HG03196 (cell line): ENCODE measurements around the gene UNC45B.
"Not testable (repeated sequence)": the region's sequence is repeated elsewhere in the genome, so short reads cannot be mapped to it uniquely, and the experiment has no call there.

ENCODE experiments used
- ATAC-seq: cut with Tn5 transposase; IDR thresholded peaks from one replicate; pipeline ENCODE4 v1.9.1; 2021; ENCODE audit not compliant: unreplicated experiment

Gene UNC45B

GRCh38 chr17:35213412-35213940 lies 65.9 kb downstream of the UNC45B start:
- no peak for ATAC-seq

DNA sequence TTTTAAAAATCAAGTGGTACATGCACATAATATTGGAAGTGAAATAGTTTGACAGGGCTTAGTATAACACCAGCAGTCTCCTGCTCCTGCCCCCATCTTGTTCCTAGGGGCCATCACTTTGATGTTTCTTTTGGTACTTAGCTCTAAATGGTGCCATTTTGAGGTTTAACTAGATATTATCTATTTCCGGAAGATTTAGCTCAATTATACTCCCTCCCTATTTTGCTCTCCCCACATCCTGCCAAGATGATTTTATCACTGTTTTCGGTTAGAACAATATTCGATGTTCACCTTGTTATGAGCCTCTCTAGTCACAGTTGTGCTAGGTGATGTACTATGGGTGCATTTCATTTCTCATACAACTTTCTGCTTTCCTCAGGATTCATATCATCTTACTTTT lies 66.6 kb downstream of the UNC45B start:
- ATAC-seq = no peak

GRCh38 chr17:35214631-35215273 lies 67.1 kb downstream of the UNC45B start:
- no peak for ATAC-seq

DNA sequence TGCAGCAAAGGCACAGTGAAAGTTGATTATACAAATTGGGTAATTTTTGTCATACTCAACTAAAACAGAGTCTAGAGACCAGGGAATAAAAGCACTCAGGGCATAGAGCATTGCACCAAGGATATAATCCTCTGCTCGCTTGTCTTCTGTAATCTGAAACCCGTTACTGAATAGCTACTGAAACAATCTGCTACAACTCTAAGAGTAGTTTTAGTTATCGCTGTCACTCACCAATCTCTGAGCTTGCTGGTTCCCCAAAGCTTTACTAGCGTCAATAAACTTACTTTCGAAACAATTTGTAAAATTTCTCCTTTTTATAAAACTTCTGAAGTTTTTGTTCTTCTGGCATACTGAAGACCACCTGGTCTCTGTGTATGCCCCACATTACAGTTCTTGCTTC lies 69.5 kb downstream of the UNC45B start:
- ATAC-seq = no peak

DNA sequence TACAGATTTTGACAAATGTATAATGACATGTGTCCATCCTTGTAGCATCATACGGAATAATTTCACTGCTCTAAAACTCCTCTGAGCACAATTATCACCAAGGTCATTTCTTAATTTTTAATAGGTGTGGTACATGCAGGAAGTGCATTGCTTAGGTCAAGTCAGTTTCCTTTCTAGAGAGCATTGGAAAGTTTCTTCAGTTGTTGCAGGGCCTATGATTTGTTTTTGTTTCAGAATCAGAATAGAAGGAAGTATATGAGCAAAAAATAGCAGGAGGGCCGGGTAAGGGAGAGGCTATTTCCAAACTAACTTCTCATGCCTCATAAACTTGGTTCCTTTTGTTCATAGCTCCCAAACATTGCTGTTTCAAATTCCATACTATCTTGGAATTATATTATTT lies 71.3 kb downstream of the UNC45B start:
- no peak for ATAC-seq

DNA sequence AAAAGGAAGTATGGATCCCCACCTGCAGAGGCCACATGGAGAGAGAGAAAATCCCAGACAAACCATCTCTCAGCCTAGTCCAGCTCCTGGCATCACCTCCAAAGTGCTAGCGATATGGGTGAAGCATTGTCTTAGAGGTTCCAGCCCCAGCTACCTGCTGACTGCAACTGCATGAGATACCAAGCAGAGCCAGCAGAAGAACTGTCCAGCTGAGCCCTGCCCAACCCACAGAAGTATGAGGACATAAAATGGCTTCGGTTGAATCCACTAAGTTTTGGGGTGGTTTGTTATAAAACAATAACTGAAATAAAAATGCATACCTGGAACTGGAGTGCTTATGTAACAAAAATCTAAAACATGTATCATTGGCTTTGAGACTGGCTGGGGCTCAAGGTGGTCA lies 74.8 kb downstream of the UNC45B start:
- no peak for ATAC-seq

- ATAC-seq = no peak
Measured at GRCh38 chr17:35224436-35224835, 76.8 kb downstream of the UNC45B start.

GRCh38 chr17:35227546-35227945 lies 79.9 kb downstream of the UNC45B start:
- no peak for ATAC-seq

- no peak for ATAC-seq
Measured at GRCh38 chr17:35229638-35230037, 82.0 kb downstream of the UNC45B start.

GRCh38 chr17:35234315-35234714 lies 86.7 kb downstream of the UNC45B start:
- not testable (repeated sequence) for ATAC-seq

DNA sequence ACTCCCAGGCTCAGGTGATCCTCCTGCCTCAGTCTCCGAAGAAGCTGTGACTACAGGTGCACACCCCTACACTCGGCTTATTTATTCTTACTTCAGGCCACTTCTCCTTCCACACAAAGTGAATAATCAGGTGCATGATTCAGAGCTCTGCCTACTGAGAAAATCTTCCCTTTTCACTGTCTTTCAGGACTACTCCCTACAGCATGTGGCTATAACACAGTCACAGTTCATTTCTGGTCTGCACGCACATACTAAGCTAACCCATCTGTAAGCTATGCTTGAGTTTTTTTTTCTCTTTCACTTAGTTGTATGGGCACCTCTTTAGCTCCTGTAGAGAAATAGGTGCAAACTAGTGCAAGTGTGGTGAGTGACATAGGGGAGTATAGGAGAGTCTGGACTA lies 87.7 kb downstream of the UNC45B start:
- ATAC-seq = no peak

DNA sequence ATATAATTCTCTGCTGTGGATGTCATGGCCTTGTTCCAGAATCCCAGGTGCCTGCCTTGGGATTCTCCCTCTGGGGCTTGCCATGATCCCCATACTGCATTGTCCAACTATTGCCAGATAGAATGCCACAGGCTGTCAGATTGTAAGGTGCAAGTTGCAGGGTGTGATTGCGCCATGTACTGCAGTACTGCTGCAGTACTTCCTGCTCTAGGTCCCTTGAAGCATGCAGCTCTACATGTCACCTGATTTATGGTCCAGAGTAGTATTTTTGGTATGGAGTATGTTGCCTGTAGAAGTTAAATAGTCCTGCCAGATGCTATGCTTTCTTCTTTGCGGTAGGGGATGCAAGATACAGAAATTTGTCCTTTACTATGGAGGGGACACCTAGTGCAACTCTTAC lies 88.3 kb downstream of the UNC45B start:
- ATAC-seq = no peak

GRCh38 chr17:35236821-35237220 lies 89.2 kb downstream of the UNC45B start:
- no peak for ATAC-seq

- ATAC-seq = no peak
Measured at GRCh38 chr17:35238821-35239220, 91.2 kb downstream of the UNC45B start.
